Measurements from ENCODE around the gene SOST. TPM values are rescaled to one million over a fixed set of nuclear protein-coding genes. Genes with fewer than 3 reads are reported as not detected.
"Not testable (repeated sequence)": the region's sequence is repeated elsewhere in the genome, so short reads cannot be mapped to it uniquely, and the experiment has no call there.

Gene SOST
- not detected for total RNA-seq

GRCh38 chr17:43758497-43759174 lies at the start of gene SOST:
Gene SOST, minus strand, starts transcription at chr17:43758791. Its CDS starts 50 bp downstream, at chr17:43758741.
- no peak for DNase-seq (ENCODE audit: low spot score)

- DNase-seq (ENCODE audit: low spot score), result no peak
These were observed 49.5 kb upstream of the SOST start for GRCh38 chr17:43808076-43808475.

DNA sequence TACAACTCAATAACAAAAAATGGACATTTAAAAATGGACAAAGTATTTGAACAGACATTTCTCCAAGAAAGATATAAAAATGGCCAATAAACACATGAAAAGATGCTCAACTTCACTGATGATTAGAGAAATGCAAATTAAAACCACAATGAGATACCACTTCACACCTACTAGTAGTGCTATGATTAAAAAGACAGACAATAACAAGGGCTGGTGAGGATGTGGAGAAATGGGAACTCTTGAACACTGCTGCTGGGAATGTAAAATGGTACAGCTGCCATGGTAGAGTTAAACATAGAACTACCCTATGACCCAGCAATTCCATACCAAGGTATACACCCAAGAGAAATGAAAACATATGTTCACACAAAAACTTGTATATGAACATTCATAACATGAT lies 46.5 kb upstream of the SOST start:
- DNase-seq (ENCODE audit: low spot score), result no peak

- no peak for DNase-seq (ENCODE audit: low spot score)
These were observed 45.2 kb upstream of the SOST start for GRCh38 chr17:43803758-43804157.

GRCh38 chr17:43801844-43802243 lies 43.3 kb upstream of the SOST start:
- DNase-seq (ENCODE audit: low spot score), result no peak

DNA sequence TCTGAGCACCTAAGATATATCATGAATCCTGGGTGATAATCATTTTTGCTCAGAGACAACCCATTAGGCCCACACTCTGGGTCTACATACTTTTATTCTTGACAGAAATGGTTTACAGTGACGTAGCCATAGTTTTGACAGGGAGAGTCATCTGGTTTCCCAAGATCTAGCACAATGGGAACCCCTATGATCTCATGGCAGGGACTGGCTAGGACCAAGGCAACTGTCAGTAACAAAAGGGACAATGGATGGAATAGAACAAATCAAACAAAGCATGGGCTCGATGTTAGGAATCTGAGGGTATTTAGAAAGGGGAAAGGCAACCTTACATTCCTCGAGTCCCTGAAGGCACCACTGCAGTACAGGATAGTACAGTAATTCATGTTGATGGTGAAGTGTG lies 42.1 kb upstream of the SOST start:
- no peak for DNase-seq (ENCODE audit: low spot score)

DNA sequence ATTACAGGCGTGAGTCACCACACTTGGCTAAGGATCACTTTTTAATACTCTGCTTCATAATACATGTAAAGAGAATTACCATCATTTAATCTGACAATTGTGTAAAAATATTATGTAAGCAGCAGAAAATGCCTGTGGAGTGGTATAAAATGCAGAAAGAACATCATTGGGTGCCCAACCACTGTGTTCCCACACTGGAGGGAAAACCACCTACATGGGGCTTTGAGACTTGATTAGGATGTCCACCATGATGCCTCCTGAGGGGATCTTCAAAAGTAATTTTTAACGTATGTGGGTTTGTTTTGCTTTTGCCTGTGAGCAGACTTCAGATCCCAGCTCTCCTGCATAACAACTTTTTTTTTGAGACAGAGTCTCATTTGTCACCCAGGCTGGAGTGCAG lies 40.5 kb upstream of the SOST start:
- DNase-seq (ENCODE audit: low spot score), result no peak

- DNase-seq (ENCODE audit: low spot score), result not testable (repeated sequence)
These were observed 39.4 kb upstream of the SOST start for GRCh38 chr17:43798024-43798423.

GRCh38 chr17:43792668-43793067 lies 34.1 kb upstream of the SOST start:
- DNase-seq (ENCODE audit: low spot score), result not testable (repeated sequence)

DNA sequence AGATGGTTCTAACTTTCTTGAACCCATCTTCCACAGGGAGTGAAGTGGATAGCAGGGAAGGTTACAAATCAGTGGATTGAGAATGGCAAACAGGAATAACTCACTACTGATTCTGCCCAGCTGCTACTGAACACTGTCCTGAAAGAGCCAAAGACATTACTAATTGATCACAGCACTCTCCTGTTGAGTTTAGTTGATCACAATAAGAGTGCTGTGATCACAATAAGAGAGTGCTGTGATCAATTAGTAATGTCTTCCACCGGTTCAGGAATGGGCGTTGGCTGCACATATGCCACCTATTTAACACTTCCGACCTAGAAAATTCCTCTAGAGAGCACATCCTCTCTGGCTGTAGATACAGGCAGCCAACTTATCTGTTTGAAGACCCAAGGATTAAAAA lies 33.0 kb upstream of the SOST start:
- no peak for DNase-seq (ENCODE audit: low spot score)

DNA sequence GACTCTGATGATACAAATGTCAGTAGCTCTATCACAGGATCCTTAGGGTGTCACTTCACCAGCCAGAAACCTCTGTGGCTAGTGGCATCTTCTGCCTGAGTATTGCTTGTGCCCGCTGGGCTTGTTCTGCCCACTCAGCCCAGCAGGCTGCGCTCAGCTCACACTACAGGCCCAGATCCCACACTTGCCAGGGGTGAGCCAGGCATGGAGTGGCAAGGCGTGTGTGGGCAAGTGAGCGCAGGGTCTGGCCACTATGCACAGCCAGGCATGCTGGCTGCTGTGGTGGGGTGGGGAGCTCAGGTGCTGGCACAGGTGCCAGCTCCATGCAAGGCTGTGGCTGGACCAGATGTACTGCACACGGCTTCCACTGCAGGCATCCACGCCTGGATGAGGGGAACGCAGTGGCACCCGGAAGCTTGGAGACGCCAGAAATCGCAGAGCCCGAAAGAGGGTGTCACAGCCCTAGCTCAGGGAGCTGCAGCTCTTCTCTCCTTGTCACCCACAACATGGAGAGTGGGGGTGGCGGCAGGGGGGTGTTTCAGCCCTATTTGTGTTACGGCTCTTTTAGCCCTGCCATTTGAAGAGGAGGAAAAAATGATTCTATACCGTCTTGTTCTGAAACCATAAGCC lies 31.8 kb upstream of the SOST start:
- no peak for DNase-seq (ENCODE audit: low spot score)

- no peak for DNase-seq (ENCODE audit: low spot score)
These were observed 30.9 kb upstream of the SOST start for GRCh38 chr17:43789482-43789881.

GRCh38 chr17:43788540-43788939 lies 29.9 kb upstream of the SOST start:
- DNase-seq (ENCODE audit: low spot score), result no peak

DNA sequence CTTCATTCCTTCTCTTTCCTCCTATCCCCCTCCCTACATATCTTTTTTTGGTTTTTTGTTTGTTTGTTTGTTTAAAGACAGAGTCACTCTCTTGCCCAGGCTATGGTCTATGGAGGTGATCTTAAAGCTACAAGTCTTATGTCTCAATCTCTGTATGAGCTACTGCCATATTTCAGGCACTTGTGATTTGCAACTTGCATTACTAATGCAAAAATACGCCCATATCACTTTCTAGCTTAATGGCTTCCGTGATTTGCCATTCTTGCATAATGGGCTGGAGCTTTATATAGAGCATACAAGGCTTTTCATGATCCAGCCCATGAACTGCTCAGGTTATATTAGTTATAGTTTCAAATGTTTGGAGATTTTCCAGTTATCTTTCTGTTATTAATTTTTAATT lies 29.1 kb upstream of the SOST start:
- DNase-seq (ENCODE audit: low spot score), result no peak

- DNase-seq (ENCODE audit: low spot score), result no peak
These were observed 26.1 kb upstream of the SOST start for GRCh38 chr17:43784628-43785101.

- no peak for DNase-seq (ENCODE audit: low spot score)
These were observed 25.5 kb upstream of the SOST start for GRCh38 chr17:43784068-43784467.

DNA sequence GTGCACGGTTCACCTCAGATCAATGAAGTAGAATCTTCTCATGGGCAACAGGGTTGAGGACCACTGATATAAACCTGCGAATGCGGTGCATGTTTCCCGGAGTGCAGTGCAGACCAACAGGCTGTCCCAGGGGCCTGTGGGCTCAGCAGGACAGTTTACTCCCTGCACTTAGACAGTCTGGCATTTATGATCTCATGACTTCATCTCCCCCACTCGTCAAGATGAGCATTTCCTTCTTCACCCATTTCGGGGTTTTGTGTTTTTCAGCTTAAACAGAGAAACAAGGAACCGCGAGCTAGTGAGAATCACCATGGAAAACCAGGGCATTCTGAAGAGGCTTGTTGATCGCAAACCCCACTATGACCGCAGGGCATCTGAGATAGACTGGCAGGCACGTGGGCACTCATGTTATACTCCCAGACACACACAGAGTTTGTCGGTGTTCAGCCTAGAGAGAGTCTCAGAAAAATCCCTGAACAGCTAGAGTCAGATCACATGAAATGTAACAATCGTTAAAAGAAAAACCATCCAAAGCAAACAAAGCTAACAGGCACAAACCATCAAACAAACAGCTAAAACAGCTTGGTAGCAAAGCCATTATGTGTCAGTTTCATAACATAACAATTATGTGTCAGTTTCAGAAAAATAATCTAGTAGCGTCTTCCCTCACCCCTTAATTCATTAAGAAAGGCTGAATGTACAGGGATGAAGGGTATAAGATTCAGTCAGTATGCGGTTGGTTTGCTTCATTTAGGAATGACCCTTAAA lies 24.5 kb upstream of the SOST start:
- no peak for DNase-seq (ENCODE audit: low spot score)

DNA sequence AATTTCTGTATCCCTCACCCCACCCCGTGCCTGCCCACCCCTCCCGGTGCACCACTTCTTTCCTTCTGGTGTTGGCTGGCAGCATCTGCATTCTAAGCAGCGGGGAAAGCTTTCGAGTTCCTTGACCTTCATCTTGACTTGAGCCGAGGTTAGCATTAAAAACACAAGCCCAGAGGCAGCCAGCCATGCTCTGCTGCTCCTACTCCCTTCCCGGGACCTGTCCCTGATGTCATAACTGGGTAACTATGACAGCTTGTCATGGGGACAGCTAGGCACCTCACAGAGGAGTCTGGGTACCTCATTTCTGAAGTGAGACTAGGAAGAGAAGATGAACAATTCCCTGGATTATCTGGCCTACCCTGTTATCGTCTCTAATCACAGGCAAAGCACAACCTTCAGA lies 21.5 kb upstream of the SOST start, which contains the start of gene CFAP97D1:
CFAP97D1 (plus strand) TSS at position 301 of the 400 bp plus-strand sequence; CDS start at position 329, 28 bp downstream.
- DNase-seq (ENCODE audit: low spot score), result no peak

GRCh38 chr17:43779145-43780125 lies 20.8 kb upstream of the SOST start:
- no peak for DNase-seq (ENCODE audit: low spot score)

DNA sequence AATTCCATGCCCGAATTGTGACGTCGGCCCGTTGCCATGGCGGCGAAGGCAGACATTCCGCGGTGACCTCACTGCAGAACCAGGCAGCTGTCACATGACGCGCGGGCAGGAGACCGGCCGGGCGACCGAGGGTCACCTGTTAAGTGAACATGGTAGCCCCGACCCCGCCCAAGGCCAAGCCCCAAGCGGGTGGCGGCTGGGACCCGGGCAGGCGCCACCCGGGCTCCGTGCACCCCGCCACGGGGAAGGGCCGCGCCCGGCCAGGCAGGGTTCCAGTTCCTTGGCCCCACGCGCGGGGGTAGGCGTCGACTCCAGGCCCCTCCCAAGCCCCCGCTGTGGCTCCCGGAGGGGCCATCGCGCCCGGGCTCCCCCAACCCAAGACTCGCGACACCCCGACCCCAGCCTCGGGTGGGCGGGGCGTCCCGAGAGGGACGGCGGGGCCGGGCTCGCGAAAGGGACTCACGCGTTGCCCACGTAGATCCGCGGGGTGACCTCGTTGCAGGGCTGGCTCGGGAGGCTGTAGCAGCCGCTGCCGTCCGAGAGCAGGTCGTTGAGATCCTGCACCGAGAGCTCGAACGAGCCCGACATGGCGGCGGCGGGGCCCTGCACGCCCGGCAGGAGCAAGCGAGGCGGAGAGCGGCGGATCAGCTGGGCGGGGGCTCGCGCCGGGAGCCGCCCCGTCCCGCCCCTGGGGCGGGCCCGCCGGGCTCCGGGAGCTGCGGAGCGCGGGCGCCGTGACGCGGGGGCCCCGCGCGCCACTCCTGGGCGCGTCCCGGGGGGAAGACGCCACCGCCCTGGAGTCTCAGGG lies 19.9 kb upstream of the SOST start, which contains the start of gene DUSP3:
DUSP3 (minus strand) TSS at position 641 of the 808 bp plus-strand sequence; CDS start at position 588, 53 bp downstream.
- DNase-seq (ENCODE audit: low spot score), result peak; percentile 95
